Sigmoid colon (tissue), 7 donors: Measurements from ENCODE around the gene TMPRSS12. TPM values are rescaled to one million over a fixed set of nuclear protein-coding genes. Genes with fewer than 3 reads are reported as not detected.
"Not testable (repeated sequence)": the region's sequence is repeated elsewhere in the genome, so short reads cannot be mapped to it uniquely, and the experiment has no call there.

Experiments
- DNase-seq: peaks from one replicate; pipeline ENCODE4 v3.0.0-alpha.2; 2019
- H3K27ac ChIP-seq, 4 donors: fragments of 200-600 bp; sonication (generic); one replicate each; pipeline ENCODE4 v1.5.1; 2016 to 2019; ENCODE audit warnings: mild to moderate bottlenecking in 1 of 4
- H3K27me3 ChIP-seq, 3 donors: fragments of 200-600 bp; sonication (generic); one replicate each; pipeline ENCODE4 v1.5.1; 2019; ENCODE audit warnings: mild to moderate bottlenecking in 1 of 3
- H3K36me3 ChIP-seq, 4 donors: fragments of 200-600 bp; sonication (generic); one replicate each; pipeline ENCODE4 v1.5.1; 2016 to 2019
- H3K4me1 ChIP-seq, 4 donors: fragments of 200-600 bp; sonication (generic); one replicate each; pipeline ENCODE4 v1.5.1; 2017 to 2019
- H3K4me3 ChIP-seq, 4 donors: fragments of 200-600 bp; sonication (generic); one replicate each; pipeline ENCODE4 v1.5.1; 2017 to 2019; ENCODE audit warnings: mild to moderate bottlenecking in 2 of 4, moderate library complexity in 1 of 4
- H3K9me3 ChIP-seq, 4 donors: fragments of 200-600 bp in 3 of 4; sonication (generic) in 3 of 4; one replicate each; pipeline versions ENCODE4 v1.5.1 to v1.6.1; 2013 to 2019
- CTCF ChIP-seq, 4 experiments: fragments of 450-650 bp in 3 of 4; fragments of 200-600 bp in 1 of 4; IDR thresholded peaks; one replicate each; pipeline ENCODE4 v1.5.1; 2016 to 2019; ENCODE audit warnings: antibody characterized with exemption in 4 of 4, mild to moderate bottlenecking in 3 of 4, moderate library complexity in 2 of 4
- EP300 ChIP-seq, 4 donors: sonication (generic); formaldehyde crosslinking; IDR thresholded peaks; one replicate each; pipeline ENCODE4 v1.6.1; 2017; ENCODE audit warnings: antibody characterized with exemption in 4 of 4
- POLR2A ChIP-seq, 2 donors: fragments of 450-650 bp; IDR thresholded peaks; one replicate each; pipeline ENCODE4 v1.6.1; 2016; ENCODE audit warnings: antibody characterized with exemption in 2 of 2, mild to moderate bottlenecking in 2 of 2, moderate library complexity in 2 of 2
- POLR2AphosphoS5 ChIP-seq, 4 donors: sonication (generic); formaldehyde crosslinking; IDR thresholded peaks; one replicate each; pipeline ENCODE4 v1.6.1; 2017; ENCODE audit warnings: antibody characterized with exemption in 4 of 4
- WGBS, 2 donors: extraction: QIAGEN DNeasy Blood & Tissue Kit; methylation state at CpG; one replicate each; pipeline ENCODE4 v1.1.7; 2013; 5-methylcytosine and 5-hydroxymethylcytosine counted together
- intact Hi-C: fragments of 100-400 bp; cut with DNase I; formaldehyde crosslinking; loops from one replicate; pipeline ENCODE4 v1.15.1; 2023
- polyA plus RNA-seq, 3 donors: library from polyadenylated mRNA; stranded (reverse); fragments of 200-250 nt; gene quantifications; one replicate each; pipeline ENCODE4 v1.2.3, GENCODE V29; 2013
- total RNA-seq, 4 donors: library from RNA; depleted of rRNA; stranded (reverse); fragments of >200 nt; gene quantifications; one replicate each; pipeline ENCODE4 v1.1.0, GENCODE V29; 2016
- donor health status: healthy with polysubstance abuse.
- donor health status: Bipolar disorder and iron deficiency.
- donor health status: healthy.

TMPRSS12 gene
- total and polyA plus RNA-seq, 7 donors = not detected

- Histone ChIP-seq H3K4me1 (peaks cover 0 to 55% (median 45%) of the 10 kb centered on the region in 4 donors), H3K9me3 (no peaks in the 10 kb centered on the region), H3K4me3 (peak overlapping the region; percentile 64 to 80 (median 72)), H3K27ac (peak overlapping the region; percentile 87 to 93 (median 90)), H3K36me3 (peaks cover 8 to 19% (median 11%) of the 10 kb centered on the region in 4 donors), H3K27me3 (no peaks in the 10 kb centered on the region)
- intact Hi-C loops = loop anchor here (2.0 kb wide), 1 partner anchor 102 kb away; no protein-coding TSS in a partner anchor
- 11 to 29% methylated on average over 1 of the region's 1 CpG for WGBS, 2 donors
- DNase-seq = no peak
- TF ChIP-seq CTCF (IDR thresholded peaks at IDR 0.05) = no peak
- TF ChIP-seq POLR2AphosphoS5 (IDR thresholded peaks at IDR 0.05) = no peak
- TF ChIP-seq POLR2A (IDR thresholded peaks at IDR 0.05) = no peak
- TF ChIP-seq EP300 (IDR thresholded peaks at IDR 0.05) = no peak
These were observed 83.7 kb downstream of the TMPRSS12 start for GRCh38 chr12:50926415-50926814.

GRCh38 chr12:50926932-50927331, 84.2 kb downstream of the TMPRSS12 start:
- DNase-seq, H3K27me3 ChIP-seq, H3K9me3 ChIP-seq: not testable (repeated sequence)
- peak overlapping the region; percentile 87 to 93 (median 90) for H3K27ac ChIP-seq
- H3K4me1 ChIP-seq = peaks cover 0 to 55% (median 46%) of the 10 kb centered on the region in 4 donors
- 6 to 30% methylated on average over 3 of the region's 3 CpGs for whole genome bisulfite sequencing, 2 donors
- peaks cover 8 to 24% (median 11%) of the 10 kb centered on the region in 4 donors for H3K36me3 ChIP-seq
- peak overlapping the region; percentile 64 to 80 (median 72) for H3K4me3 ChIP-seq
- intact Hi-C loops = loop anchor here (2.0 kb wide), 1 partner anchor 102 kb away; no protein-coding TSS in a partner anchor

- Histone ChIP-seq H3K9me3 (no peaks in the 10 kb centered on the region), H3K27me3 (no peaks in the 10 kb centered on the region), H3K27ac (peak overlapping the region; percentile 87 to 93 (median 90)), H3K4me1 (peaks cover 0 to 55% (median 45%) of the 10 kb centered on the region in 4 donors), H3K4me3 (peak overlapping the region; percentile 64 to 80 (median 72)), H3K36me3 (peaks cover 8 to 29% (median 11%) of the 10 kb centered on the region in 4 donors)
- TF ChIP-seq POLR2A (IDR thresholded peaks at IDR 0.05) (no peak), EP300 (IDR thresholded peaks at IDR 0.05) (no peak), CTCF (IDR thresholded peaks at IDR 0.05) (no peak), POLR2AphosphoS5 (IDR thresholded peaks at IDR 0.05) (no peak)
- intact Hi-C loops = loop anchor here (2.0 kb wide), 1 partner anchor 103 kb away; no protein-coding TSS in a partner anchor
- WGBS, 2 donors = 9 to 45% methylated on average over 2 of the region's 2 CpGs
- DNase-seq = no peak
These were observed 84.6 kb downstream of the TMPRSS12 start for GRCh38 chr12:50927356-50927755.

- peak overlapping the region; percentile 87 to 93 (median 90) for H3K27ac ChIP-seq
- no peaks in the 10 kb centered on the region for H3K9me3 ChIP-seq
- intact Hi-C loops = loop anchor here (2.0 kb wide), 1 partner anchor 103 kb away; no protein-coding TSS in a partner anchor
These were observed 85.1 kb downstream of the TMPRSS12 start for GRCh38 chr12:50927766-50928224.

More at GRCh38 chr12:50927766-50928224, 85.1 kb downstream of the TMPRSS12 start:
- DNase-seq = no peak
- H3K36me3 ChIP-seq = peaks cover 8 to 33% (median 11%) of the 10 kb centered on the region in 4 donors
- no peaks in the 10 kb centered on the region for H3K27me3 ChIP-seq
- H3K4me3 ChIP-seq = peak overlapping the region; percentile 64 to 80 (median 72)
- peaks cover 0 to 55% (median 45%) of the 10 kb centered on the region in 4 donors for H3K4me1 ChIP-seq
- 69 to 72% methylated on average over 6 of the region's 6 CpGs for WGBS, 2 donors
- no peak for TF ChIP-seq CTCF (IDR thresholded peaks at IDR 0.05)
- TF ChIP-seq EP300 (IDR thresholded peaks at IDR 0.05) = no peak
- no peak for TF ChIP-seq POLR2A (IDR thresholded peaks at IDR 0.05)
- no peak for TF ChIP-seq POLR2AphosphoS5 (IDR thresholded peaks at IDR 0.05)
